ENCODE data around the gene SLC25A11. TPM values are rescaled to one million over a fixed set of nuclear protein-coding genes. Genes with fewer than 3 reads are reported as not detected.

The SLC25A11 gene
- 10 to 100 TPM; 25.3 to 85.5 (median 27.9) TPM for total RNA-seq

GRCh38 chr17:4939796-4940554, at the start of gene SLC25A11, which contains the start of gene RNF167:
Gene SLC25A11, minus strand, starts transcription at chr17:4940046. Its CDS starts 136 bp downstream, at chr17:4939910.
Gene RNF167, plus strand, starts transcription at chr17:4940268. Its CDS starts 642 bp downstream, at chr17:4940910.
- TF ChIP-seq CTCF (IDR thresholded peaks at IDR 0.05; ENCODE audit: low read depth): no peak

GRCh38 chr17:4987767-4988567, 48.1 kb upstream of the SLC25A11 start:
- TF ChIP-seq CTCF (IDR thresholded peaks at IDR 0.05; ENCODE audit: low read depth): no peak

- no peak for TF ChIP-seq CTCF (IDR thresholded peaks at IDR 0.05; ENCODE audit: low read depth)
Observed at GRCh38 chr17:4986951-4987766, 47.3 kb upstream of the SLC25A11 start, which contains the start of gene CAMTA2. Gene CAMTA2, minus strand, starts transcription at chr17:4987675. Its CDS starts 1,453 bp downstream, at chr17:4986222.

GRCh38 chr17:4986403-4986802, 46.6 kb upstream of the SLC25A11 start:
- no peak for TF ChIP-seq CTCF (IDR thresholded peaks at IDR 0.05; ENCODE audit: low read depth)

- no peak for TF ChIP-seq CTCF (IDR thresholded peaks at IDR 0.05; ENCODE audit: low read depth)
Observed at GRCh38 chr17:4982305-4982704, 42.5 kb upstream of the SLC25A11 start.

GRCh38 chr17:4980644-4981216, 40.9 kb upstream of the SLC25A11 start:
- no peak for TF ChIP-seq CTCF (IDR thresholded peaks at IDR 0.05; ENCODE audit: low read depth)
